Osteoblast (primary cell): ENCODE data around the gene BAHD1. TPM values are rescaled to one million over a fixed set of nuclear protein-coding genes. Genes with fewer than 3 reads are reported as not detected.

Experiments
- DNase-seq: peaks from one replicate; pipeline ENCODE4 v3.0.0; 2011; ENCODE audit warnings: low spot score, mixed read lengths; ENCODE audit not compliant: insufficient read length; ENCODE audit errors: missing footprints
- H2AFZ ChIP-seq: 2 replicates; pipeline ENCODE4 v1.6.0; 2011; ENCODE audit warnings: mild to moderate bottlenecking, low read length
- H3K27ac ChIP-seq: 2 replicates; pipeline ENCODE4 v1.5.1; 2011; ENCODE audit warnings: mild to moderate bottlenecking, low read depth, low read length, moderate library complexity
- H3K27me3 ChIP-seq: 2 replicates; pipeline ENCODE4 v1.6.0; 2012; ENCODE audit warnings: mild to moderate bottlenecking, control low read depth, inconsistent platforms, low read length, moderate library complexity; ENCODE audit not compliant: insufficient read depth
- H3K36me3 ChIP-seq: 2 replicates; pipeline ENCODE4 v1.5.1; 2011; ENCODE audit warnings: mild to moderate bottlenecking, low read length, control low read depth, moderate library complexity; ENCODE audit not compliant: insufficient read depth
- H3K4me1 ChIP-seq: 2 replicates; pipeline ENCODE4 v1.5.1; 2011; ENCODE audit warnings: mild to moderate bottlenecking, low read length, control low read depth, moderate library complexity; ENCODE audit not compliant: insufficient read depth
- H3K4me2 ChIP-seq: 2 replicates; pipeline ENCODE4 v1.6.0; 2011; ENCODE audit warnings: mild to moderate bottlenecking, low read length; ENCODE audit not compliant: insufficient read depth
- H3K4me3 ChIP-seq: fragments of 200-600 bp; sonication (generic); 3 replicates; pipeline ENCODE4 v1.5.1; 2012; ENCODE audit warnings: mild to moderate bottlenecking, low read length, inconsistent platforms; ENCODE audit not compliant: insufficient read depth
- H3K79me2 ChIP-seq: 2 replicates; pipeline ENCODE4 v1.6.0; 2012; ENCODE audit warnings: mild to moderate bottlenecking, low read length, control low read depth, inconsistent platforms; ENCODE audit not compliant: insufficient read depth
- H3K9me3 ChIP-seq: 2 replicates; pipeline ENCODE4 v1.5.1; 2011; ENCODE audit warnings: low read depth, low read length, control low read depth
- H4K20me1 ChIP-seq: 2 replicates; pipeline ENCODE4 v1.6.0; 2012; ENCODE audit warnings: mild to moderate bottlenecking, low read length, control low read depth; ENCODE audit not compliant: insufficient read depth
- total RNA-seq: library from RNA; depleted of rRNA; stranded (reverse); fragments of >200 nt; gene quantifications from 2 replicates; pipeline ENCODE4 v1.2.3, GENCODE V29; 2012
- TF ChIP-seq, protein P1 (sequence below): IDR thresholded peaks from 2 replicates; pipeline ENCODE4 v1.5.1; 2011; ENCODE audit warnings: mild to moderate bottlenecking, low read depth, low read length, moderate library complexity; ENCODE audit errors: extremely low read depth

Gene BAHD1
- total RNA-seq: 10.0 and 10.5 TPM in 2 replicates

DNA sequence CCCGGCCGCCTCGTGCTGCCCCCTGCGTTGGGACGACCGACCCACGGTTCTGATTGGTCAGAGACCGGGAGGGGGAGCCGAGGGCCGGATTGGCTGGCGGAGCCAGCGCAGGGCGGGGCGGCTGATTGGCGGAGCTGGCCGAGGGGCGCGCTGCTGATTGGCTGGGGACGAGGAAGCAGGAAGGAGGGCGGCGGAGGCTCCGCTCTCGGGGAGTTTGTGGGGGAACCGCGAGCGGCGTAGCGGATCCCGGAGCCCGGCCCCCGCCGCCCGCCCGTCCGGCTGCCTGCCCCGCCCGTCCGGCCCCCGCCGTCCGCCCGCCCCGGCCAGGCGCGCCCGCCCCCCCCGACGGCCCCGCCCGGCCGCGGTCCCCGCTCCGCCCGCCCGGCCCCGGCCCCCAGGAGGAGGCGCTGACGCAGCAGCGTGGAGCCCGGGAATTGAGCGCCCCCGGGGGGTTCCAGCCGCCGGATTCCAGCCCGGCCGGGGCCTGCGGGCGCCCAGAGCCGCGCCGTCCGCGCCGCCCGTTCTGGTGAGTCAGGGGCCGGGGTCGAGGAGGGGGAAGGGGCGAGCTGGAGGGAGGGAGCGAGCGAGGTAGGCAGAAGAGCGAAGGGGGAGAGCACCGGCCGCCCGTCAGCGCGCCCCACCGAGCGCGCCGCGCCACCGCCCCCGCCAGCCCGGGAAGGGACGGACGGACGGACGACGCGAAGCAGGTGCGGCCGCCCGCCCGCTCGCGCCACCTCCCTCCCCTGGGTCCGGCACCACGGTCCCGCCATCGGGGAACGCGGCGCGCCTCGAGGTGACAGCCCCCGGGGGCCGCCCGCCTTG lies at the start of gene BAHD1:
TSS of gene BAHD1 (plus strand) at position 211 of the 822 bp plus-strand sequence. CDS start 17,512 bp downstream, outside the sequence.
- Histone ChIP-seq H2AFZ (peak within 1 kb of the TSS; percentile 58), H3K27ac (no peak within 1 kb of the TSS), H3K79me2 (peaks cover 35% of the 10 kb centered on the region), H3K36me3 (no peaks in the 10 kb centered on the region), H3K4me2 (peak within 1 kb of the TSS; percentile 97), H3K27me3 (peaks cover 39% of the 10 kb centered on the region), H3K4me1 (peaks cover 12% of the 10 kb centered on the region), H3K9me3 (no peaks in the 10 kb centered on the region), H4K20me1 (peaks cover 38% of the 10 kb centered on the region), H3K4me3 (peak within 1 kb of the TSS; percentile 77)
- TF ChIP-seq, protein P1, sequence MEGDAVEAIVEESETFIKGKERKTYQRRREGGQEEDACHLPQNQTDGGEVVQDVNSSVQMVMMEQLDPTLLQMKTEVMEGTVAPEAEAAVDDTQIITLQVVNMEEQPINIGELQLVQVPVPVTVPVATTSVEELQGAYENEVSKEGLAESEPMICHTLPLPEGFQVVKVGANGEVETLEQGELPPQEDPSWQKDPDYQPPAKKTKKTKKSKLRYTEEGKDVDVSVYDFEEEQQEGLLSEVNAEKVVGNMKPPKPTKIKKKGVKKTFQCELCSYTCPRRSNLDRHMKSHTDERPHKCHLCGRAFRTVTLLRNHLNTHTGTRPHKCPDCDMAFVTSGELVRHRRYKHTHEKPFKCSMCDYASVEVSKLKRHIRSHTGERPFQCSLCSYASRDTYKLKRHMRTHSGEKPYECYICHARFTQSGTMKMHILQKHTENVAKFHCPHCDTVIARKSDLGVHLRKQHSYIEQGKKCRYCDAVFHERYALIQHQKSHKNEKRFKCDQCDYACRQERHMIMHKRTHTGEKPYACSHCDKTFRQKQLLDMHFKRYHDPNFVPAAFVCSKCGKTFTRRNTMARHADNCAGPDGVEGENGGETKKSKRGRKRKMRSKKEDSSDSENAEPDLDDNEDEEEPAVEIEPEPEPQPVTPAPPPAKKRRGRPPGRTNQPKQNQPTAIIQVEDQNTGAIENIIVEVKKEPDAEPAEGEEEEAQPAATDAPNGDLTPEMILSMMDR: no peak
- peak; percentile 100 for DNase-seq

DNA sequence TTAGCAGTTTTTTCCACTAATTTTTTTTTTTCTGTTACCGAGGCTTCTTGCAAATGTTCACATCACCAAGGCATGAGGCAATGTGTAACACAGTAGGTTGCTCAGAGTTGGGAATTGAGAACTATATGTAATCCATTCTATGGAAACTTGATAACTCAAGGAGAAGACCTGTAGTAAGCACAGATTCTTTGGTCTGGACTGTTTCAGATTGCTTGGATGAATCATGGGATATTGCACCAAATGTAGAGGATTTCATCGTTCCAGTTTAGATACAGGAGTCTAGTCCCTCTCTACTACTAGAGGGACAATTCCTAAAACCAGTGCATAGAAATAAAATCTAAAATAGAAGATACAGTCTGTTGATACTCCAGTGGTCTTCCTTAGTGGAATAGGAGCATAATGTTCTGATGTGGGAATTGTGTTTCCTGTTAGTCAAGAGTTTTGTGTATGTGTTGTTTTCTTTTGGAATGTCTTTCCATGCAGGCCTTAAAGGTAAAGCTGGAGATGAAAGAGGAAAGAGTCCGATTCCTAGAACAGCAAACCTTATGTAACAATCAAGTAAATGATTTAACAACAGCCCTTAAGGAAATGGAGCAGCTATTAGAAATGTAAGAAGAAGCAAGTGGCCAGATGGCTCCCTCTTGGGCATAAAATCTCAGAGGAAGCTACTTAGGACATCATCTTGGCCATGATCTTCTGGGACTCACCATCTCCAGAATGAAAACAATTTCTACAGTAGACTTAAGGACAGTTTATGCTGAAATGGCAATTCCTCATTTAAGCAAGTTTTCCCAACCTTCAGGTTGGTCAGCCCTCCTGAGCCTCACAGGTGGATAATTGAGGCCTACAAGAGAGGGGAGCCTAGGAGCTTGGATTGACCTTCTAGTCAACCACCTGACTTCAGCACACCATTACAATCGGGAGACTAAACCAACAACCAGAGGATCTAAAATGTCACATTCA lies 47.5 kb upstream of the BAHD1 start:
- Histone ChIP-seq H3K4me2 (no peak overlapping the region), H3K4me3 (no peak overlapping the region), H3K9me3 (no peaks in the 10 kb centered on the region), H3K4me1 (peaks cover 17% of the 10 kb centered on the region), H3K27ac (no peak overlapping the region), H2AFZ (no peak overlapping the region), H4K20me1 (no peaks in the 10 kb centered on the region), H3K27me3 (no peaks in the 10 kb centered on the region), H3K36me3 (peaks cover 46% of the 10 kb centered on the region), H3K79me2 (no peaks in the 10 kb centered on the region)
- no peak for DNase-seq
- TF ChIP-seq, protein P1: no peak

DNA sequence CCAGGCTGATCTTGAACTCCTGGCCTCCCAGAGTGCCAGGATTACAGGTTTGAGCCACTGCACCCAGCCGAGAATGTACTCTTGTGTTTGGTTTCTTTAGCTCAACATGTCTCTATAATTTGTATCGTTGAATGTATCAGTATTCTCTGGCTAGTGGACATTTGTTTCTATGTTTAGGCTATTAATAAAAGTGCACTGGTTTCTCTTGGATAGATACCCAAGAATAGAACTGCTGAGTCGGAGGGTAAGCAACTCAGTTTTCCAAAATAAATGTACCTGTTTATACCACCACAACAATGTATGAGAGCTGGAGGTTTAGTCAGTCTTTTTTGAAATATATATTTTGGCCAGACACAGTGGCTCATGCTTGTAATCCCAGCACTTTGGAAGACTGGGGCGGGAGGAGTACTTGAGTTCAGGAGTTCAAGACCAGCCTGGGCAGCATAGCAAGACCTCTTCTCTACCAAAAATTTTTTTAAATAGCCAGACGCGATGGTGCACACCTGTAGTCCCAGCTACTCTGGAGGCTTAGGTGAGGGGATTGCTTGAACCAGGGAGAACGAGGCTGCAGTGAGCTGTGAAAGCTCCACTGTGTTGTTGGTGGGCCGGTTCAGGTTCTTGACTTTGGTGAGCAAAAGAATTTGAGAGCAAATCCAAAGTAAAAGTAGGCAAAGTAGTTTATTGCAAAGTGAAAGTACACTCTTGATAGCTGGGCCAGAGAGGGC lies 42.9 kb upstream of the BAHD1 start:
- DNase-seq: no peak
- no peaks in the 10 kb centered on the region for H3K27me3 ChIP-seq
- H3K36me3 ChIP-seq: peaks cover 12% of the 10 kb centered on the region
- no peaks in the 10 kb centered on the region for H3K4me1 ChIP-seq
- H3K4me3 ChIP-seq: no peak overlapping the region
- no peaks in the 10 kb centered on the region for H3K9me3 ChIP-seq
- H2AFZ ChIP-seq: no peak overlapping the region
- H3K4me2 ChIP-seq: peak overlapping the region; percentile 1
- no peaks in the 10 kb centered on the region for H3K79me2 ChIP-seq
- H4K20me1 ChIP-seq: no peaks in the 10 kb centered on the region
- H3K27ac ChIP-seq: no peak overlapping the region
- TF ChIP-seq, protein P1: no peak
